SK-N-SH (cell line): ENCODE results near the gene C9orf50. TPM values are rescaled to one million over a fixed set of nuclear protein-coding genes. Genes with fewer than 3 reads are reported as not detected.

Source experiments
- CTCF ChIA-PET: fragments of 300-600, 350-600 bp; formaldehyde crosslinking; extraction: SDS; loops from one replicate; lab custom pipeline; 2021; lab: Yijun Ruan, JAX
- POLR2A ChIA-PET: fragments of 350-600 bp; sonication (Branson Sonifier 250); formaldehyde crosslinking; extraction: SDS; loops from one replicate; lab custom pipeline; 2020; ENCODE audit warnings: antibody characterized with exemption, inconsistent platforms; lab: Yijun Ruan, JAX
- DNase-seq: peaks from one replicate; pipeline ENCODE4 v3.0.0; 2012
- H2AFZ ChIP-seq: fragments of 200-600 bp; sonication (generic); 2 replicates; pipeline ENCODE4 v1.8.1; 2016; ENCODE audit warnings: antibody characterized with exemption, mild to moderate bottlenecking, low read depth
- H3F3A ChIP-seq: fragments of 200-600 bp; sonication (generic); replicated peaks from 2 replicates; pipeline ENCODE3; 2016; ENCODE audit warnings: antibody characterized with exemption, mild to moderate bottlenecking; ENCODE audit not compliant: insufficient read depth
- H3K27ac ChIP-seq, 2 experiments: fragments of 200-500 bp in 1 of 2; fragments of 200-600 bp in 1 of 2; sonication (Bioruptor generic) in 1 of 2; sonication (generic), shearing (Covaris generic) in 1 of 2; 2 replicates each; pipeline versions ENCODE4 v1.5.1 to v1.6.1; 2014 to 2016; ENCODE audit warnings: low read depth in 2 of 2, inconsistent platforms in 1 of 2, low read length in 1 of 2, mild to moderate bottlenecking in 1 of 2, mixed read lengths in 1 of 2
- H3K27me3 ChIP-seq: fragments of 200-600 bp; sonication (generic), shearing (Covaris generic); 2 replicates; pipeline ENCODE4 v1.6.1; 2016; ENCODE audit warnings: mixed run types; ENCODE audit not compliant: insufficient read depth
- H3K36me3 ChIP-seq, 2 experiments: fragments of 200-500 bp in 1 of 2; fragments of 200-600 bp in 1 of 2; sonication (Bioruptor generic) in 1 of 2; sonication (generic) in 1 of 2; replicated peaks in 1 of 2; 2 replicates each; pipeline versions ENCODE3 to v1.5.1; 2014 to 2016; ENCODE audit warnings: low read length in 1 of 2, mild to moderate bottlenecking in 1 of 2; ENCODE audit not compliant: insufficient read depth in 2 of 2, control insufficient read depth in 1 of 2
- H3K4me1 ChIP-seq, 2 experiments: fragments of 200-500 bp in 1 of 2; fragments of 200-600 bp in 1 of 2; sonication (Bioruptor generic) in 1 of 2; sonication (generic), shearing (Covaris generic) in 1 of 2; 2 replicates each; pipeline versions ENCODE4 v1.5.1 to v1.6.1; 2014 to 2016; ENCODE audit warnings: low read depth in 1 of 2, low read length in 1 of 2, mixed run types in 1 of 2; ENCODE audit not compliant: insufficient read depth in 2 of 2, control insufficient read depth in 1 of 2
- H3K4me2 ChIP-seq: fragments of 200-600 bp; sonication (generic), shearing (Covaris generic); 2 replicates; pipeline ENCODE4 v1.6.1; 2017; ENCODE audit warnings: mixed run types
- H3K4me3 ChIP-seq, 2 experiments: fragments of 200-500 bp in 1 of 2; fragments of 200-600 bp in 1 of 2; sonication (Bioruptor generic) in 1 of 2; sonication (generic), shearing (Covaris generic) in 1 of 2; 2 replicates each; pipeline versions ENCODE4 v1.5.1 to v1.8.1; 2014 to 2016; ENCODE audit warnings: low read depth in 2 of 2, inconsistent platforms in 1 of 2, low read length in 1 of 2, mild to moderate bottlenecking in 1 of 2, mixed read lengths in 1 of 2, moderate library complexity in 1 of 2
- H3K79me2 ChIP-seq: fragments of 200-600 bp; sonication (generic); 2 replicates; pipeline ENCODE4 v1.8.1; 2017; ENCODE audit warnings: mild to moderate bottlenecking; ENCODE audit not compliant: insufficient read depth
- H3K9ac ChIP-seq: fragments of 200-600 bp; sonication (generic); 2 replicates; pipeline ENCODE4 v1.6.1; 2017; ENCODE audit warnings: mixed run types
- H3K9me2 ChIP-seq: fragments of 200-600 bp; sonication (generic); 2 replicates; pipeline ENCODE4 v1.6.1; 2017; ENCODE audit warnings: mixed run types
- H3K9me3 ChIP-seq: fragments of 200-600 bp; sonication (generic); 2 replicates; pipeline ENCODE4 v1.6.1; 2017; ENCODE audit warnings: mixed run types, mild to moderate bottlenecking, moderate library complexity
- H4K20me1 ChIP-seq: fragments of 200-600 bp; sonication (generic); 2 replicates; pipeline ENCODE4 v1.6.1; 2017; ENCODE audit warnings: mild to moderate bottlenecking, mixed run types; ENCODE audit not compliant: insufficient read depth
- CHD2 ChIP-seq: fragments of 150-350 bp; IDR thresholded peaks from 2 replicates; pipeline ENCODE4 v1.6.1; 2018; ENCODE audit warnings: low read length; ENCODE audit not compliant: partially characterized antibody
- EP300 ChIP-seq, 2 experiments: IDR thresholded peaks; 2 replicates each; pipeline versions ENCODE4 v1.4.0 to v1.6.1; 2012; ENCODE audit warnings: borderline replicate concordance in 1 of 2, low read depth in 1 of 2, low read length in 1 of 2
- FOXJ3 ChIP-seq: sonication (generic); formaldehyde crosslinking; IDR thresholded peaks from 2 replicates; pipeline ENCODE4 v1.5.1; 2020; ENCODE audit warnings: mild to moderate bottlenecking, missing genetic modification reagents
- FOXM1 ChIP-seq: IDR thresholded peaks from 2 replicates; pipeline ENCODE4 v1.4.0; 2012; ENCODE audit warnings: low read depth, mild to moderate bottlenecking
- GABPA ChIP-seq: IDR thresholded peaks from 2 replicates; pipeline ENCODE4 v1.4.0; 2012; ENCODE audit warnings: low read depth, mild to moderate bottlenecking
- JUND ChIP-seq: IDR thresholded peaks from 2 replicates; pipeline ENCODE4 v1.4.0; 2012
- MXI1 ChIP-seq: IDR thresholded peaks from 2 replicates; pipeline ENCODE4 v1.6.1; 2012; ENCODE audit warnings: mild to moderate bottlenecking, low read depth, low read length, improper control_type of control experiment
- NRF1 ChIP-seq: IDR thresholded peaks from 2 replicates; pipeline ENCODE4 v1.6.1; 2012; ENCODE audit warnings: low read depth, mild to moderate bottlenecking, low read length
- POLR2AphosphoS5 ChIP-seq: IDR thresholded peaks from 2 replicates; pipeline ENCODE4 v1.6.1; 2012; ENCODE audit warnings: low read depth, low read length
- RAD21 ChIP-seq: IDR thresholded peaks from 2 replicates; pipeline ENCODE4 v1.6.1; 2012; ENCODE audit warnings: mild to moderate bottlenecking, low read length
- SIN3A ChIP-seq: IDR thresholded peaks from 2 replicates; pipeline ENCODE4 v1.6.1; 2012; ENCODE audit warnings: low read depth, mild to moderate bottlenecking, low read length, moderate library complexity, borderline replicate concordance
- TAF1 ChIP-seq: IDR thresholded peaks from 2 replicates; pipeline ENCODE4 v1.6.1; 2012; ENCODE audit warnings: low read depth, mild to moderate bottlenecking, low read length, moderate library complexity, borderline replicate concordance
- YY1 ChIP-seq: IDR thresholded peaks from 2 replicates; pipeline ENCODE4 v1.4.0; 2012; ENCODE audit warnings: low read depth, mild to moderate bottlenecking
- WGBS: methylation state at CpG from one replicate; pipeline ENCODE4 v1.1.6; 2017; ENCODE audit warnings: low lambda C conversion rate; 5-methylcytosine and 5-hydroxymethylcytosine counted together
- polyA plus RNA-seq, 3 experiments: library from polyadenylated mRNA; depleted of rRNA; stranded (reverse); fragments of >200 nt; gene quantifications; 2 replicates each; pipeline ENCODE4 v1.2.3, GENCODE V29; 2012
- TF ChIP-seq, protein P1 (sequence below): IDR thresholded peaks from 2 replicates; pipeline ENCODE4 v1.4.0; 2012; ENCODE audit warnings: low read depth
- TF ChIP-seq, protein P2 (sequence below): IDR thresholded peaks from 2 replicates; pipeline ENCODE4 v1.6.1; 2012; ENCODE audit warnings: mild to moderate bottlenecking, low read depth, low read length, moderate library complexity
- TF ChIP-seq, protein P3 (sequence below): fragments of 150-350 bp; IDR thresholded peaks from 2 replicates; pipeline ENCODE4 v1.6.1; 2016; ENCODE audit warnings: mild to moderate bottlenecking, low read depth, low read length
- TF ChIP-seq, protein P4 (sequence below): fragments of 150-350 bp; IDR thresholded peaks from 2 replicates; pipeline ENCODE4 v1.6.1; 2017; ENCODE audit warnings: antibody characterized with exemption, low read length, low read depth, borderline replicate concordance
- TF ChIP-seq, protein P5 (sequence below): IDR thresholded peaks from 2 replicates; pipeline ENCODE4 v1.4.0; 2012; ENCODE audit warnings: low read depth, borderline replicate concordance

Gene C9orf50
- polyA plus RNA-seq, 1 of the 3 experiments (the other 2 are of a cell fraction): 0.30 TPM

DNA sequence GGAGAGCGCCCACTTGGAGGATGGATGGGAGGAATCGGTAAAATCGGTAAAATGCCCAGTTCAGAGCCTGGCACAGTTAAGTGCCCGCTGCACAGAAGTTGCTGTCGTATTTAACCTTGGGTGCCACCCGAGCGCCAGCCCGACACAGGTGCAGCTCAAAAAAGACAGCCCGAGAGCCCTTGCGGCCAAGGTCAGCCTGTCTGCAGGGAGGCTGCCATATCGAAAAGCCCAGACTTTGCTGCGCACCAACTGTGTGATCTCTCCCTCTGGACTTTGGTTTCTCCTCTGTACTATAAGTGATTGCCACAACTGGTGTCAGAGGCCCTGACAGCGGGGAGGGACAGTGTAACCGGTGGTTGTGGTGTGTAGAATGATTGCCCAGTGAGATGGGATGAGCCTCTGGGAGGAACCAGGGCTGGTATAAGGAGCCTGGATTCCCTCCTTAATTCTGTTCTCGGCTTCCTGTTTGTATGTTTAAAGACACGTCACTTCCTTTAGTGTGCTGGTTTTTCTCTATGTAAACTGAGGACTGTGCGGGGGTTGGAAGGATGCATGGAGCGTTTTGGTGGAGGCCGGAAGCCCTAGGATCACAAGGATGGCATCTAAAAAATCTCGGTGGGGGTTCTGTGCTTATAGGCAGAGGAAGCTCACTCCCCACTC, 5.9 kb upstream of the C9orf50 start (continued):
- TF ChIP-seq YY1: no peak

DNA sequence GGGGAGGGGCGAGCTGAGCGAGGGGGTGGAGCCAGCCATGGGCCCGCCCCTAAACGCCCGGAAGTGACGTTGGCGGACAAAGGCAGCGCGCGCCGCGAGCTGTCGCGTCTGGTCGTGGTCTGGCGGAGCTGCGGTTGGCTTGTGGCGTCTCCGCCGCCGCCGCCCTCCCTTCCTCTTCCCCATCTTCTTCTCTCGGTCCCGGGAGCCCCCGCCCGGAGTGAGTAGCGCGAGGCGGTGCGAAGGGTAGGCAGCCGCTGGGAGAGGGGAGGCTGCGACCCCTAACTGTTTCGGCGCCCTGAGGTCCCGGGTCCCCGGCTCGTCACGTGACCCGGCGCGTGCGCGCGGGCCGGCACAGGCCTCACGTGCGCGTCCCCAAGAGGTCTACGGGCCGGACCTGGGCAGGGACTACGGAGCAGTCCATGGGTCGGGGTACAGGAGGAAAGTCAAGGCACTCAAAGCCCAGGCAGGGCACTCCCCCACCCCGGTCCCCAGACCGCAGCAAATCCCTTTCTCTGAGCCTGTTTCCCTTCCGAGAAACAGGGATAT, 5.3 kb upstream of the C9orf50 start, which contains the start of gene NTMT1:
Gene NTMT1 (plus strand): TSS at position 85 of the 546 bp plus-strand sequence. CDS start 6,541 bp downstream, outside the sequence.
- peaks cover 12% of the 10 kb centered on the region for H3F3A ChIP-seq
- peak within 1 kb of the TSS; percentile 78 to 83 for H3K27ac ChIP-seq
- H3K9me2 ChIP-seq: no peaks in the 10 kb centered on the region
- peak within 1 kb of the TSS; percentile 84 for H3K4me2 ChIP-seq
- TF ChIP-seq JUND (no peak), POLR2AphosphoS5 (peak; percentile 87), TAF1 (peak; percentile 84; the same call in 1 of the 2 replicates), CHD2 (peak; percentile 24), SIN3A (peak; percentile 68; the same call in 1 of the 2 replicates), RAD21 (no peak), GABPA (peak; percentile 75), FOXM1 (0 out of 2 replicates have a peak, but pooled peaks have one; percentile 31), NRF1 (peak; percentile 59), EP300 (IDR thresholded peaks at IDR 0.05; ENCODE audit: borderline replicate concordance in 1 of 2, low read depth in 1 of 2, low read length in 1 of 2) (no peak), MXI1 (peak; percentile 98), FOXJ3 (CRISPR knock-in tag) (no peak)
- TF ChIP-seq, protein P1, sequence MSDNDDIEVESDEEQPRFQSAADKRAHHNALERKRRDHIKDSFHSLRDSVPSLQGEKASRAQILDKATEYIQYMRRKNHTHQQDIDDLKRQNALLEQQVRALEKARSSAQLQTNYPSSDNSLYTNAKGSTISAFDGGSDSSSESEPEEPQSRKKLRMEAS: peak; percentile 90
- TF ChIP-seq, protein P2, sequence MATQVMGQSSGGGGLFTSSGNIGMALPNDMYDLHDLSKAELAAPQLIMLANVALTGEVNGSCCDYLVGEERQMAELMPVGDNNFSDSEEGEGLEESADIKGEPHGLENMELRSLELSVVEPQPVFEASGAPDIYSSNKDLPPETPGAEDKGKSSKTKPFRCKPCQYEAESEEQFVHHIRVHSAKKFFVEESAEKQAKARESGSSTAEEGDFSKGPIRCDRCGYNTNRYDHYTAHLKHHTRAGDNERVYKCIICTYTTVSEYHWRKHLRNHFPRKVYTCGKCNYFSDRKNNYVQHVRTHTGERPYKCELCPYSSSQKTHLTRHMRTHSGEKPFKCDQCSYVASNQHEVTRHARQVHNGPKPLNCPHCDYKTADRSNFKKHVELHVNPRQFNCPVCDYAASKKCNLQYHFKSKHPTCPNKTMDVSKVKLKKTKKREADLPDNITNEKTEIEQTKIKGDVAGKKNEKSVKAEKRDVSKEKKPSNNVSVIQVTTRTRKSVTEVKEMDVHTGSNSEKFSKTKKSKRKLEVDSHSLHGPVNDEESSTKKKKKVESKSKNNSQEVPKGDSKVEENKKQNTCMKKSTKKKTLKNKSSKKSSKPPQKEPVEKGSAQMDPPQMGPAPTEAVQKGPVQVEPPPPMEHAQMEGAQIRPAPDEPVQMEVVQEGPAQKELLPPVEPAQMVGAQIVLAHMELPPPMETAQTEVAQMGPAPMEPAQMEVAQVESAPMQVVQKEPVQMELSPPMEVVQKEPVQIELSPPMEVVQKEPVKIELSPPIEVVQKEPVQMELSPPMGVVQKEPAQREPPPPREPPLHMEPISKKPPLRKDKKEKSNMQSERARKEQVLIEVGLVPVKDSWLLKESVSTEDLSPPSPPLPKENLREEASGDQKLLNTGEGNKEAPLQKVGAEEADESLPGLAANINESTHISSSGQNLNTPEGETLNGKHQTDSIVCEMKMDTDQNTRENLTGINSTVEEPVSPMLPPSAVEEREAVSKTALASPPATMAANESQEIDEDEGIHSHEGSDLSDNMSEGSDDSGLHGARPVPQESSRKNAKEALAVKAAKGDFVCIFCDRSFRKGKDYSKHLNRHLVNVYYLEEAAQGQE: peak; percentile 34; the same call in 1 of the 2 replicates
- TF ChIP-seq, protein P3, sequence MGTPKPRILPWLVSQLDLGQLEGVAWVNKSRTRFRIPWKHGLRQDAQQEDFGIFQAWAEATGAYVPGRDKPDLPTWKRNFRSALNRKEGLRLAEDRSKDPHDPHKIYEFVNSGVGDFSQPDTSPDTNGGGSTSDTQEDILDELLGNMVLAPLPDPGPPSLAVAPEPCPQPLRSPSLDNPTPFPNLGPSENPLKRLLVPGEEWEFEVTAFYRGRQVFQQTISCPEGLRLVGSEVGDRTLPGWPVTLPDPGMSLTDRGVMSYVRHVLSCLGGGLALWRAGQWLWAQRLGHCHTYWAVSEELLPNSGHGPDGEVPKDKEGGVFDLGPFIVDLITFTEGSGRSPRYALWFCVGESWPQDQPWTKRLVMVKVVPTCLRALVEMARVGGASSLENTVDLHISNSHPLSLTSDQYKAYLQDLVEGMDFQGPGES: no peak
- TF ChIP-seq, protein P4, sequence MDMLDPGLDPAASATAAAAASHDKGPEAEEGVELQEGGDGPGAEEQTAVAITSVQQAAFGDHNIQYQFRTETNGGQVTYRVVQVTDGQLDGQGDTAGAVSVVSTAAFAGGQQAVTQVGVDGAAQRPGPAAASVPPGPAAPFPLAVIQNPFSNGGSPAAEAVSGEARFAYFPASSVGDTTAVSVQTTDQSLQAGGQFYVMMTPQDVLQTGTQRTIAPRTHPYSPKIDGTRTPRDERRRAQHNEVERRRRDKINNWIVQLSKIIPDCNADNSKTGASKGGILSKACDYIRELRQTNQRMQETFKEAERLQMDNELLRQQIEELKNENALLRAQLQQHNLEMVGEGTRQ: peak; percentile 79
- TF ChIP-seq, protein P5, sequence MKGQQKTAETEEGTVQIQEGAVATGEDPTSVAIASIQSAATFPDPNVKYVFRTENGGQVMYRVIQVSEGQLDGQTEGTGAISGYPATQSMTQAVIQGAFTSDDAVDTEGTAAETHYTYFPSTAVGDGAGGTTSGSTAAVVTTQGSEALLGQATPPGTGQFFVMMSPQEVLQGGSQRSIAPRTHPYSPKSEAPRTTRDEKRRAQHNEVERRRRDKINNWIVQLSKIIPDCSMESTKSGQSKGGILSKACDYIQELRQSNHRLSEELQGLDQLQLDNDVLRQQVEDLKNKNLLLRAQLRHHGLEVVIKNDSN: peak; percentile 97
- H3K36me3 ChIP-seq: no peaks in the 10 kb centered on the region
- H3K4me3 ChIP-seq: peak within 1 kb of the TSS; percentile 87 to 92
- H3K4me1 ChIP-seq: peaks cover 16 to 29% of the 10 kb centered on the region in 2 experiments; a peak in 2 of 4 replicates
- H2AFZ ChIP-seq: peak within 1 kb of the TSS; percentile 61
- ChIA-PET CTCF (interaction anchor here (0.7 to 12.8 kb wide), 11 partner anchors 10 to 493 kb away, joined by 3 to 212 read pairs (median 3); partner anchors contain the start of gene ASB6), POLR2A (interaction anchor here (0.6 to 3.0 kb wide), 11 partner anchors 10 to 495 kb away, joined by 3 to 15 read pairs (median 5); partner anchors contain the start of gene IER5L)
- DNase-seq: peak; percentile 95
- H3K9me3 ChIP-seq: no peaks in the 10 kb centered on the region
- under 1% methylated on average over 42 of the region's 55 CpGs for WGBS
- H4K20me1 ChIP-seq: peaks cover 34% of the 10 kb centered on the region
- H3K9ac ChIP-seq: peak within 1 kb of the TSS; percentile 91
- no peaks in the 10 kb centered on the region for H3K27me3 ChIP-seq
- peaks cover 54% of the 10 kb centered on the region for H3K79me2 ChIP-seq
